Neural cell (in vitro differentiated cells): ENCODE measurements around the gene TYROBP. TPM values are rescaled to one million over a fixed set of nuclear protein-coding genes. Genes with fewer than 3 reads are reported as not detected.

ENCODE experiments used
- H2AFZ ChIP-seq: fragments of 200-600, 300-800 bp; sonication (generic), shearing (Covaris generic); 2 replicates; pipeline ENCODE4 v1.6.0; 2014; ENCODE audit warnings: low read depth, mild to moderate bottlenecking, antibody characterized with exemption, low read length, moderate library complexity
- H3F3A ChIP-seq: fragments of 200-600 bp; shearing (Covaris generic); 2 replicates; pipeline ENCODE4 v1.6.1; 2016; ENCODE audit warnings: mild to moderate bottlenecking, moderate library complexity, mixed read lengths, antibody characterized with exemption, low read length; ENCODE audit not compliant: insufficient read depth, poor library complexity, severe bottlenecking
- H3K27ac ChIP-seq: fragments of 200-600, 300-800 bp; sonication (generic), shearing (Covaris generic); 2 replicates; pipeline ENCODE4 v1.5.1; 2014; ENCODE audit warnings: mild to moderate bottlenecking, low read length, moderate library complexity
- H3K27me3 ChIP-seq: fragments of 300-800, 200-600 bp; sonication (generic), shearing (Covaris generic); 2 replicates; pipeline ENCODE4 v1.6.0; 2014; ENCODE audit warnings: mild to moderate bottlenecking, low read depth, low read length, moderate library complexity; ENCODE audit not compliant: insufficient read depth
- H3K36me3 ChIP-seq: fragments of 300-800, 200-600 bp; sonication (generic), shearing (Covaris generic); 2 replicates; pipeline ENCODE4 v1.5.1; 2014; ENCODE audit warnings: mild to moderate bottlenecking, antibody characterized with exemption, low read length, moderate library complexity; ENCODE audit not compliant: insufficient read depth
- H3K4me2 ChIP-seq: fragments of 300-800, 200-600 bp; sonication (generic), shearing (Covaris generic); 2 replicates; pipeline ENCODE4 v1.6.0; 2014; ENCODE audit warnings: mild to moderate bottlenecking, low read length
- H3K4me3 ChIP-seq: fragments of 300-800, 200-600 bp; sonication (generic), shearing (Covaris generic); 2 replicates; pipeline ENCODE4 v1.5.1; 2014; ENCODE audit warnings: mild to moderate bottlenecking, low read length, moderate library complexity
- H3K79me2 ChIP-seq: fragments of 200-600 bp; shearing (Covaris generic); replicated peaks from 2 replicates; pipeline ENCODE4 v1.6.0; 2014; ENCODE audit warnings: mild to moderate bottlenecking, low read length, moderate library complexity; ENCODE audit not compliant: insufficient read depth
- H3K9ac ChIP-seq: fragments of 300-800, 200-600 bp; sonication (generic), shearing (Covaris generic); 2 replicates; pipeline ENCODE4 v1.6.1; 2016; ENCODE audit warnings: mild to moderate bottlenecking, low read length, mixed read lengths
- H3K9me2 ChIP-seq: fragments of 200-600 bp; shearing (Covaris generic); 2 replicates; pipeline ENCODE4 v1.6.1; 2016; ENCODE audit warnings: mild to moderate bottlenecking, low read length, mixed read lengths; ENCODE audit not compliant: insufficient read depth
- H3K9me3 ChIP-seq: fragments of 200-600, 300-800 bp; sonication (generic), shearing (Covaris generic); 2 replicates; pipeline ENCODE4 v1.6.1; 2016; ENCODE audit warnings: mild to moderate bottlenecking, mixed run types, low read length, moderate library complexity, mixed read lengths
- H4K20me1 ChIP-seq: fragments of 200-600 bp; shearing (Covaris generic); 2 replicates; pipeline ENCODE4 v1.6.1; 2016; ENCODE audit warnings: mild to moderate bottlenecking, mixed run types; ENCODE audit not compliant: insufficient read depth
- CTCF ChIP-seq: fragments of 450-650 bp; IDR thresholded peaks from 2 replicates; pipeline ENCODE4 v1.5.1; 2014; ENCODE audit warnings: antibody characterized with exemption, mild to moderate bottlenecking, moderate library complexity; ENCODE audit not compliant: poor library complexity, severe bottlenecking
- EP300 ChIP-seq: fragments of 450-650 bp; conservative IDR thresholded peaks from 2 replicates; pipeline ENCODE4 v1.6.1; 2014; ENCODE audit warnings: antibody characterized with exemption, mild to moderate bottlenecking, moderate library complexity; ENCODE audit not compliant: poor library complexity, severe bottlenecking
- EZH2 ChIP-seq: fragments of 200-600, 300-800 bp; shearing (Covaris generic), sonication (generic); IDR thresholded peaks from 2 replicates; pipeline ENCODE4 v1.6.1; 2014; ENCODE audit warnings: antibody characterized with exemption, low read length, borderline replicate concordance, mild to moderate bottlenecking; ENCODE audit not compliant: insufficient read depth, poor library complexity, severe bottlenecking
- MXI1 ChIP-seq: fragments of 450-650 bp; conservative IDR thresholded peaks from 2 replicates; pipeline ENCODE4 v1.6.1; 2014; ENCODE audit warnings: antibody characterized with exemption, mild to moderate bottlenecking; ENCODE audit not compliant: poor library complexity, severe bottlenecking
- POLR2AphosphoS5 ChIP-seq: IDR thresholded peaks from 2 replicates; pipeline ENCODE4 v1.6.1; 2012
- RAD21 ChIP-seq: fragments of 450-650 bp; conservative IDR thresholded peaks from 2 replicates; pipeline ENCODE4 v1.6.1; 2014; ENCODE audit warnings: antibody characterized with exemption, mild to moderate bottlenecking, moderate library complexity
- SMC3 ChIP-seq: fragments of 450-650 bp; conservative IDR thresholded peaks from 2 replicates; pipeline ENCODE4 v1.6.1; 2014; ENCODE audit warnings: antibody characterized with exemption, mild to moderate bottlenecking, moderate library complexity; ENCODE audit not compliant: poor library complexity
- TAF1 ChIP-seq: IDR thresholded peaks from 2 replicates; pipeline ENCODE4 v1.6.1; 2012; ENCODE audit warnings: low read depth
- polyA plus RNA-seq: library from polyadenylated mRNA; depleted of rRNA; stranded (reverse); fragments of >200 nt; gene quantifications from 2 replicates; pipeline ENCODE4 v1.2.3, GENCODE V29; 2014
- TF ChIP-seq, protein P1 (sequence below): IDR thresholded peaks from 2 replicates; pipeline ENCODE4 v1.6.1; 2012; ENCODE audit warnings: borderline replicate concordance

TYROBP gene
- polyA plus RNA-seq, 1 donor from 2014 or later, result not detected

DNA sequence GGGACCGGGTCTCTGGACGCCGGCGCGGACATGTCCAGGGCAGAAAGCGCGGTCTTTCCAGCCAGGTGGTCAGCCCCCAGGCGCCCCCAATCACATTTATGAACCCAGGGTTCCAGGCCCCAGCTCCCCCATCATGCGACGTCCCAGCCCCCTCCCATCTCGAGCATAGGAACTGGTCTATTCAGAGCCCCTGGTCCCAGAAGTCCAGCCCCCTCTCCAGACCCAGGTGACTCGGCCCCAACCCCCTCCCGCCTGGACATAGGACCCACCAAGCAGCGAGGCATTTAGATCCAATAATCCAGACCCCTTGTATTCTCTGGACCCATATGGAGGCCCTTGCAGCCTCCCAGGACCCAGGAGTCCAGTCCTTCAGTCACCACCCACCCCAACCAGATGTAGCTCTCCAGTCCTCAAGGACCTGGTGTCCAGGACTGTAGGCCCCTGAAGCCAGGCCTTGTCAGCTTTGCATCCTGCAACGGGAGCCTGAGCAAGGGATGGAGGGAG is 39.2 kb downstream of the TYROBP start:
- H3K4me2 ChIP-seq, result peak overlapping the region; percentile 41
- no peak for TF ChIP-seq MXI1
- TF ChIP-seq POLR2AphosphoS5, result peak; percentile 67
- no peak for TF ChIP-seq EP300
- TF ChIP-seq CTCF, result no peak
- peak; percentile 17 for TF ChIP-seq TAF1
- no peak for TF ChIP-seq EZH2
- TF ChIP-seq, protein P1, sequence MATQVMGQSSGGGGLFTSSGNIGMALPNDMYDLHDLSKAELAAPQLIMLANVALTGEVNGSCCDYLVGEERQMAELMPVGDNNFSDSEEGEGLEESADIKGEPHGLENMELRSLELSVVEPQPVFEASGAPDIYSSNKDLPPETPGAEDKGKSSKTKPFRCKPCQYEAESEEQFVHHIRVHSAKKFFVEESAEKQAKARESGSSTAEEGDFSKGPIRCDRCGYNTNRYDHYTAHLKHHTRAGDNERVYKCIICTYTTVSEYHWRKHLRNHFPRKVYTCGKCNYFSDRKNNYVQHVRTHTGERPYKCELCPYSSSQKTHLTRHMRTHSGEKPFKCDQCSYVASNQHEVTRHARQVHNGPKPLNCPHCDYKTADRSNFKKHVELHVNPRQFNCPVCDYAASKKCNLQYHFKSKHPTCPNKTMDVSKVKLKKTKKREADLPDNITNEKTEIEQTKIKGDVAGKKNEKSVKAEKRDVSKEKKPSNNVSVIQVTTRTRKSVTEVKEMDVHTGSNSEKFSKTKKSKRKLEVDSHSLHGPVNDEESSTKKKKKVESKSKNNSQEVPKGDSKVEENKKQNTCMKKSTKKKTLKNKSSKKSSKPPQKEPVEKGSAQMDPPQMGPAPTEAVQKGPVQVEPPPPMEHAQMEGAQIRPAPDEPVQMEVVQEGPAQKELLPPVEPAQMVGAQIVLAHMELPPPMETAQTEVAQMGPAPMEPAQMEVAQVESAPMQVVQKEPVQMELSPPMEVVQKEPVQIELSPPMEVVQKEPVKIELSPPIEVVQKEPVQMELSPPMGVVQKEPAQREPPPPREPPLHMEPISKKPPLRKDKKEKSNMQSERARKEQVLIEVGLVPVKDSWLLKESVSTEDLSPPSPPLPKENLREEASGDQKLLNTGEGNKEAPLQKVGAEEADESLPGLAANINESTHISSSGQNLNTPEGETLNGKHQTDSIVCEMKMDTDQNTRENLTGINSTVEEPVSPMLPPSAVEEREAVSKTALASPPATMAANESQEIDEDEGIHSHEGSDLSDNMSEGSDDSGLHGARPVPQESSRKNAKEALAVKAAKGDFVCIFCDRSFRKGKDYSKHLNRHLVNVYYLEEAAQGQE, result peak; percentile 18
- no peak for TF ChIP-seq RAD21
- peaks cover 18% of the 10 kb centered on the region for H3K79me2 ChIP-seq
- peak overlapping the region; percentile 98 for H3K27ac ChIP-seq
- no peaks in the 10 kb centered on the region for H3K9me3 ChIP-seq
- H3K4me3 ChIP-seq, result peak overlapping the region; percentile 75
- H4K20me1 ChIP-seq, result no peaks in the 10 kb centered on the region
- H3K9me2 ChIP-seq, result no peaks in the 10 kb centered on the region
- H3K9ac ChIP-seq, result peak overlapping the region; percentile 95
- no peak overlapping the region for H2AFZ ChIP-seq
- no peaks in the 10 kb centered on the region for H3K27me3 ChIP-seq
- H3K36me3 ChIP-seq, result no peaks in the 10 kb centered on the region
- no peaks in the 10 kb centered on the region for H3F3A ChIP-seq

GRCh38 chr19:35868172-35868822 is 39.8 kb downstream of the TYROBP start, which contains the start of gene APLP1:
APLP1 (plus strand) TSS chr19:35868574; CDS start chr19:35868637, 63 bp downstream.
- H2AFZ ChIP-seq, result peak within 1 kb of the TSS; percentile 70
- no peaks in the 10 kb centered on the region for H3K27me3 ChIP-seq
- H3K79me2 ChIP-seq, result peaks cover 18% of the 10 kb centered on the region
- H3K9me2 ChIP-seq, result no peaks in the 10 kb centered on the region
- H3K4me2 ChIP-seq, result peak within 1 kb of the TSS; percentile 41
- no peaks in the 10 kb centered on the region for H3F3A ChIP-seq
- H3K27ac ChIP-seq, result peak within 1 kb of the TSS; percentile 98
- TF ChIP-seq POLR2AphosphoS5, result peak; percentile 88
- TF ChIP-seq, protein P1, result peak; percentile 15
- TF ChIP-seq RAD21, result peak; percentile 29
- peak; percentile 31 for TF ChIP-seq EP300
- no peak for TF ChIP-seq CTCF
- TF ChIP-seq TAF1, result peak; percentile 62
- TF ChIP-seq SMC3, result peak; percentile 20
- TF ChIP-seq EZH2, result no peak
- TF ChIP-seq MXI1, result peak; percentile 38
- no peaks in the 10 kb centered on the region for H4K20me1 ChIP-seq
- peak within 1 kb of the TSS; percentile 95 for H3K9ac ChIP-seq
- H3K9me3 ChIP-seq, result no peaks in the 10 kb centered on the region
- peak within 1 kb of the TSS; percentile 75 for H3K4me3 ChIP-seq
- H3K36me3 ChIP-seq, result no peaks in the 10 kb centered on the region
